HG03342 (cell line): ENCODE data around the gene GNE.
"Not testable (repeated sequence)": the region's sequence is repeated elsewhere in the genome, so short reads cannot be mapped to it uniquely, and the experiment has no call there.

Source experiments
- ATAC-seq: cut with Tn5 transposase; IDR thresholded peaks from one replicate; pipeline ENCODE4 v1.9.1; 2021; ENCODE audit warnings: mild to moderate bottlenecking, moderate library complexity; ENCODE audit not compliant: unreplicated experiment

Gene GNE

GRCh38 chr9:36275060-36275459 is 16.8 kb upstream of the GNE start:
- no peak for ATAC-seq

- ATAC-seq, result not testable (repeated sequence)
Observed at GRCh38 chr9:36273354-36273753, 15.1 kb upstream of the GNE start.

- ATAC-seq, result no peak
Observed at GRCh38 chr9:36268007-36268427, 9.8 kb upstream of the GNE start.

GRCh38 chr9:36264896-36265295 is 6.6 kb upstream of the GNE start:
- ATAC-seq, result no peak

- no peak for ATAC-seq
Observed at GRCh38 chr9:36263683-36264082, 5.4 kb upstream of the GNE start.

- ATAC-seq, result no peak
Observed at GRCh38 chr9:36258996-36259533, 817 bp upstream of the GNE start.

- no peak for ATAC-seq
Observed at GRCh38 chr9:36251428-36251827, 6.8 kb downstream of the GNE start.

GRCh38 chr9:36250079-36250478 is 8.2 kb downstream of the GNE start:
- no peak for ATAC-seq

- ATAC-seq, result no peak
Observed at GRCh38 chr9:36249189-36249588, 9.1 kb downstream of the GNE start.

- ATAC-seq, result not testable (repeated sequence)
Observed at GRCh38 chr9:36248061-36248460, 10.2 kb downstream of the GNE start.

GRCh38 chr9:36247356-36247755 is 10.9 kb downstream of the GNE start:
- no peak for ATAC-seq

- no peak for ATAC-seq
Observed at GRCh38 chr9:36245906-36246305, 12.3 kb downstream of the GNE start.

GRCh38 chr9:36239675-36240074 is 18.6 kb downstream of the GNE start:
- not testable (repeated sequence) for ATAC-seq

GRCh38 chr9:36239205-36239604 is 19.0 kb downstream of the GNE start:
- not testable (repeated sequence) for ATAC-seq

GRCh38 chr9:36237230-36237629 is 21.0 kb downstream of the GNE start:
- no peak for ATAC-seq

GRCh38 chr9:36222449-36222848 is 35.8 kb downstream of the GNE start:
- ATAC-seq, result no peak

- ATAC-seq, result no peak
Observed at GRCh38 chr9:36221667-36222066, 36.6 kb downstream of the GNE start.

GRCh38 chr9:36218411-36218901 is 39.8 kb downstream of the GNE start:
- no peak for ATAC-seq

GRCh38 chr9:36218011-36218410 is 40.2 kb downstream of the GNE start:
- no peak for ATAC-seq

GRCh38 chr9:36217256-36217968 is 40.8 kb downstream of the GNE start:
- no peak for ATAC-seq

GRCh38 chr9:36214571-36214970 is 43.7 kb downstream of the GNE start:
- no peak for ATAC-seq

- no peak for ATAC-seq
Observed at GRCh38 chr9:36213989-36214388, 44.3 kb downstream of the GNE start.

GRCh38 chr9:36213387-36213786 is 44.9 kb downstream of the GNE start:
- no peak for ATAC-seq
